Measurements from ENCODE around the gene ASTL.

ASTL gene

DNA sequence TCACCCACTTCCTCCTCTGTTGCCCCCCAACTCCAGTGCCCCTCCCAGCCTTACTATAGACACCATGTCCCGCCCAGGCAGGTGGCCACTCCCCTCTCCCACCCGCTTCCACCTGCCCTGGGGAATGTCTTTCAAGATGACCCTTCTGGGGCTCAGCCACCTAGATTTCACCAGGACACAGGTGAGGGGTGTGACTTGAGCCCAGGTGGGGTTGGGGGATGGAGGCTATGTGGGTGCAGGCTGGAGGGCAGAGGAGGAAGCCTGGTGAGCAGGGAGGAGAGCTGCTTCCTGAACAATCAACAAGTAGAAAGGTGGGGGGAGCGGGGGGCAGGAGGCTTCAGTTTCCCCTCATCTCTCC, 30.6 kb downstream of the ASTL start:
- no peak for TF ChIP-seq EZH2 (IDR thresholded peaks at IDR 0.05; ENCODE audit: borderline replicate concordance, low read depth, low read length, severe bottlenecking)
- TF ChIP-seq, protein P1, sequence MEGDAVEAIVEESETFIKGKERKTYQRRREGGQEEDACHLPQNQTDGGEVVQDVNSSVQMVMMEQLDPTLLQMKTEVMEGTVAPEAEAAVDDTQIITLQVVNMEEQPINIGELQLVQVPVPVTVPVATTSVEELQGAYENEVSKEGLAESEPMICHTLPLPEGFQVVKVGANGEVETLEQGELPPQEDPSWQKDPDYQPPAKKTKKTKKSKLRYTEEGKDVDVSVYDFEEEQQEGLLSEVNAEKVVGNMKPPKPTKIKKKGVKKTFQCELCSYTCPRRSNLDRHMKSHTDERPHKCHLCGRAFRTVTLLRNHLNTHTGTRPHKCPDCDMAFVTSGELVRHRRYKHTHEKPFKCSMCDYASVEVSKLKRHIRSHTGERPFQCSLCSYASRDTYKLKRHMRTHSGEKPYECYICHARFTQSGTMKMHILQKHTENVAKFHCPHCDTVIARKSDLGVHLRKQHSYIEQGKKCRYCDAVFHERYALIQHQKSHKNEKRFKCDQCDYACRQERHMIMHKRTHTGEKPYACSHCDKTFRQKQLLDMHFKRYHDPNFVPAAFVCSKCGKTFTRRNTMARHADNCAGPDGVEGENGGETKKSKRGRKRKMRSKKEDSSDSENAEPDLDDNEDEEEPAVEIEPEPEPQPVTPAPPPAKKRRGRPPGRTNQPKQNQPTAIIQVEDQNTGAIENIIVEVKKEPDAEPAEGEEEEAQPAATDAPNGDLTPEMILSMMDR (IDR thresholded peaks at IDR 0.05; ENCODE audit: borderline replicate concordance, extremely low read depth, low read length, poor library complexity, severe bottlenecking), result no peak
- Histone ChIP-seq H4K20me1 (ENCODE audit: insufficient read depth, low read length) (no peaks in the 10 kb centered on the region), H3K4me1 (ENCODE audit: insufficient read depth, low read length) (peaks cover 5% of the 10 kb centered on the region), H3K4me3 (ENCODE audit: low read depth in 1 of 2, low read length in 2 of 2) (no peak overlapping the region), H3K27me3 (ENCODE audit: insufficient read depth, low read length, poor library complexity) (no peaks in the 10 kb centered on the region), H3K79me2 (ENCODE audit: insufficient read depth, low read length) (no peaks in the 10 kb centered on the region), H3K36me3 (ENCODE audit: insufficient read depth, low read length) (no peaks in the 10 kb centered on the region), H3K27ac (ENCODE audit: low read length) (no peak overlapping the region), H3K9me3 (ENCODE audit: insufficient read depth, low read length, severe bottlenecking) (peaks cover 4% of the 10 kb centered on the region), H3K4me2 (ENCODE audit: insufficient read depth, low read length) (no peak overlapping the region), H2AFZ (ENCODE audit: low read depth, low read length) (no peak overlapping the region), H3K9ac (ENCODE audit: low read depth, low read length) (no peak overlapping the region)
- DNase-seq, result no peak
- ATAC-seq (ENCODE audit: insufficient read depth, low read depth), result no peak

DNA sequence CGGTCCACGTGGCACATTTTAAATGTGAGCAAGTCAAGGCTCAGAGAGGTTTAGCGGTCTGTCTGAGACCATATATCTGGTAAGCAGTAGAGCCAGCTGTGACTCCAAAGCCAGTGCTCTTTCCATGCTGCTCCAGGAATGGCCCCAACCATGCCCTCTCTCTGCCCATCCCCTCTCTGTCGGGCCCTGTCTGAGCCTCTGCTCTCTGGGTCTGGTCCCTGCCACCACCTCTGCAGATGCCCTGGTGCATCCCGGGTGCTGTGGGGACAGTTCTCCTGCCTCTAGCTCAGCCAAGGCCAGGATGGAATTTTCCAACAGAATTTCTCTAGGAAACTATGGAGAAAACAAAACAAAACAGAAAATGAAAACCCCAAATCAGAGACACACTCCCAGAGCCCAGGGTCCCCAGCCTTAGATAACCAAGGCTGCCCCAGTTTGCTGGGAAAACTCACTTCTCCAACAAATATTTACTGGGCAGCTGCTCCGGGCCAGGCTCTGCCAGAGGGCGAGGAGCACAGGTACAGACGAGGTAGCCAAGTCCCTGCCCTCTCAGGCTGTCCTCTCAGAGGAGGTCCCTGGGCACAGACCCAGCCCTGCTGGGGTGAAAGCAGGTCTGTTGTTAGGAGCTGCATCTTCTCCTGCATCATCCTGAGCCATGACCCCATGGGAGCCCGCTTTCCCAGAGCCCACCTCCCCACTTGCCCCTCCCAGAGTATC, 31.2 kb downstream of the ASTL start:
- no peak for TF ChIP-seq EZH2 (IDR thresholded peaks at IDR 0.05; ENCODE audit: borderline replicate concordance, low read depth, low read length, severe bottlenecking)
- TF ChIP-seq, protein P1 (IDR thresholded peaks at IDR 0.05; ENCODE audit: borderline replicate concordance, extremely low read depth, low read length, poor library complexity, severe bottlenecking), result no peak
- H3K36me3 ChIP-seq (ENCODE audit: insufficient read depth, low read length), result no peaks in the 10 kb centered on the region
- ATAC-seq (ENCODE audit: insufficient read depth, low read depth) (no peak), DNase-seq (no peak)
- H3K4me1 ChIP-seq (ENCODE audit: insufficient read depth, low read length), result peaks cover 5% of the 10 kb centered on the region
- no peak overlapping the region for H3K4me2 ChIP-seq (ENCODE audit: insufficient read depth, low read length)
- peaks cover 4% of the 10 kb centered on the region for H3K9me3 ChIP-seq (ENCODE audit: insufficient read depth, low read length, severe bottlenecking)
- H3K79me2 ChIP-seq (ENCODE audit: insufficient read depth, low read length), result no peaks in the 10 kb centered on the region
- H4K20me1 ChIP-seq (ENCODE audit: insufficient read depth, low read length), result no peaks in the 10 kb centered on the region
- H3K27me3 ChIP-seq (ENCODE audit: insufficient read depth, low read length, poor library complexity), result no peaks in the 10 kb centered on the region
- H2AFZ ChIP-seq (ENCODE audit: low read depth, low read length), result no peak overlapping the region
- H3K9ac ChIP-seq (ENCODE audit: low read depth, low read length), result no peak overlapping the region
- no peak overlapping the region for H3K4me3 ChIP-seq (ENCODE audit: low read depth in 1 of 2, low read length in 2 of 2)
- H3K27ac ChIP-seq (ENCODE audit: low read length), result no peak overlapping the region

DNA sequence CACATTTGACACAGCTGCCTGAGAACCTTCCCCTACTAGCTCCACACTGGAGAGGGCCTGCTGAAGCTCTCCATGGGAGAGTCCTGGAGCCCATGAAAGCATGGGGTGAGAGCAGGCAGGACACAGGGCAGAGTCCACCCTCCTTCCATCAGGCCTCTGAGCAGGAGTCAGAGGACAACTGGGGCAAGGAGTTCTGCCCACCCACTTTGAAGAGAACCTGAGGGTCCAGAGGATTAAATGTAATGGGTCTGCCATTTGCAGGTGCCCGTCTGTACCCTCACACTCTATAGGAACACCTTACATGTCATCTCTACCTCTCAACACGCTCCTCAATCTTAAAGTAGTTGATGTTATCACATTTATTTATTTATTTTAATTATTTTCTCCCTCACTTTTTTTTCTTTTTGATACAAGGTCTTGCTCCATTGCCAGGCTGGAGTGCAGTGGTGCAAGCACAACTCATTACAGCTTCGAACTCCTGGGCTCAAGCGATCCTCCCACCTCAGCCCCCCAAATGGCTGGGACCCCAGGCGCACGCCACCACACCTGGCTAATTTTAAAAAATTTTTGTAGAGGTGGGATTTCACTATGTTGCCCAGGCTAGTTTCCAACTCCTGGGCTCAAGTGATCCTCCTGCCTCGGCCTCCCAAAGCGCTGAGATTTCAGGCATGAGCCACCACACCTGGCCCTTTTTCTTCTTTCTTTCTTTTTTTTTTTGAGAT, 32.1 kb downstream of the ASTL start:
- Histone ChIP-seq H4K20me1 (ENCODE audit: insufficient read depth, low read length) (no peaks in the 10 kb centered on the region), H3K9me3 (ENCODE audit: insufficient read depth, low read length, severe bottlenecking) (peaks cover 4% of the 10 kb centered on the region), H3K36me3 (ENCODE audit: insufficient read depth, low read length) (no peaks in the 10 kb centered on the region), H3K9ac (ENCODE audit: low read depth, low read length) (no peak overlapping the region), H3K27me3 (ENCODE audit: insufficient read depth, low read length, poor library complexity) (no peaks in the 10 kb centered on the region), H3K4me2 (ENCODE audit: insufficient read depth, low read length) (no peak overlapping the region), H3K4me3 (ENCODE audit: low read depth in 1 of 2, low read length in 2 of 2) (no peak overlapping the region), H3K4me1 (ENCODE audit: insufficient read depth, low read length) (peaks cover 5% of the 10 kb centered on the region), H2AFZ (ENCODE audit: low read depth, low read length) (no peak overlapping the region), H3K79me2 (ENCODE audit: insufficient read depth, low read length) (no peaks in the 10 kb centered on the region), H3K27ac (ENCODE audit: low read length) (no peak overlapping the region)
- no peak for ATAC-seq (ENCODE audit: insufficient read depth, low read depth)
- TF ChIP-seq, protein P1 (IDR thresholded peaks at IDR 0.05; ENCODE audit: borderline replicate concordance, extremely low read depth, low read length, poor library complexity, severe bottlenecking), result no peak
- TF ChIP-seq EZH2 (IDR thresholded peaks at IDR 0.05; ENCODE audit: borderline replicate concordance, low read depth, low read length, severe bottlenecking), result no peak
- DNase-seq, result no peak

Measured in DND-41 (cell line).